Fibroblast of lung (primary cell): ENCODE data around the gene IARS1.

Source experiments
- EZH2 ChIP-seq: IDR thresholded peaks from 2 replicates; pipeline ENCODE4 v1.5.1; 2012; ENCODE audit warnings: low read length, control low read depth, mild to moderate bottlenecking; ENCODE audit errors: missing control alignments
- TF ChIP-seq, protein P1 (sequence below), 2 donors: IDR thresholded peaks in 1 of 2; conservative IDR thresholded peaks in 1 of 2; 1 replicate in 1 of 2; 2 replicates in 1 of 2; pipeline ENCODE4 v1.5.1; 2011 to 2012; ENCODE audit warnings: low read length in 2 of 2, control low read depth in 1 of 2, inconsistent platforms in 1 of 2, low read depth in 1 of 2, mild to moderate bottlenecking in 1 of 2

DNA sequence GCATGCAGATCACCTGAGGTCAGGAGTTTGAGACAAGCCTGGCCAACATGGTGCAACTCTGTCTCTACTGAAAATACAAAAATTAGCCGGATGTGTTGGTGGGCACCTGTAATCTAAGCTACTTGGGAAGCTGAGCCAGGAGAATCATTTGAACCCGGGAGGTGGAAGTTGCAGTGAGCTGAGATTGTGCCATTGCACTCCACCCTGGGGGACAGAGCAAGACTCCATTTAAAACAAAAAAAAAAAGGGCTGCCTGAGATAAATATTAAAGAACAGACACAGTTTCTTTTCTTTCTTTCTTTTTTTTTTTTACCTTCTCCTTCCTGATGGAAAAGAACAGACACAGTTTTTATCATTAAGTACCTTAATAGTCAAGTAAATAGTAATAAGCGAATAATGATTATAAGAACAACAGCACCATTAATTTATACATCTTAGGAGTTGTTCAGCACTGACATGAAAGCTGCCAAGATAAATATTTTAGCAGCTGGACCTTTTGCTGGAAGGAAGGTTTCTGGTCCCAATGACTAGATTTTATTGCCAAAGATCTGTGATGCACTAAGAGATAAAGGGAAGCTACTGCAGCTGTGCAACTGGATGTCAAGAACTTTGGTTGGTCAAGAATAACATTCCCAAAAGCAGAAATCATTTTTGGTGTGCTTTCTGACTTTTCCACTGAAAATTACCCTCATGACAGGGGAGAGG is 39.2 kb upstream of the IARS1 start:
- TF ChIP-seq, protein P1, sequence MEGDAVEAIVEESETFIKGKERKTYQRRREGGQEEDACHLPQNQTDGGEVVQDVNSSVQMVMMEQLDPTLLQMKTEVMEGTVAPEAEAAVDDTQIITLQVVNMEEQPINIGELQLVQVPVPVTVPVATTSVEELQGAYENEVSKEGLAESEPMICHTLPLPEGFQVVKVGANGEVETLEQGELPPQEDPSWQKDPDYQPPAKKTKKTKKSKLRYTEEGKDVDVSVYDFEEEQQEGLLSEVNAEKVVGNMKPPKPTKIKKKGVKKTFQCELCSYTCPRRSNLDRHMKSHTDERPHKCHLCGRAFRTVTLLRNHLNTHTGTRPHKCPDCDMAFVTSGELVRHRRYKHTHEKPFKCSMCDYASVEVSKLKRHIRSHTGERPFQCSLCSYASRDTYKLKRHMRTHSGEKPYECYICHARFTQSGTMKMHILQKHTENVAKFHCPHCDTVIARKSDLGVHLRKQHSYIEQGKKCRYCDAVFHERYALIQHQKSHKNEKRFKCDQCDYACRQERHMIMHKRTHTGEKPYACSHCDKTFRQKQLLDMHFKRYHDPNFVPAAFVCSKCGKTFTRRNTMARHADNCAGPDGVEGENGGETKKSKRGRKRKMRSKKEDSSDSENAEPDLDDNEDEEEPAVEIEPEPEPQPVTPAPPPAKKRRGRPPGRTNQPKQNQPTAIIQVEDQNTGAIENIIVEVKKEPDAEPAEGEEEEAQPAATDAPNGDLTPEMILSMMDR (conservative IDR thresholded peaks at IDR 0.05 in 1 of 2, IDR thresholded peaks at IDR 0.05 in 1 of 2; ENCODE audit: low read depth in 1 of 2, low read length in 2 of 2): no peak
- no peak for TF ChIP-seq EZH2
